Activated T-helper 1 cell treated with anti-CD3 and anti-CD28 coated beads, Interleukin-2, amount 50 U/mL, for 16 hours (primary cell): ENCODE measurements around the gene EFNA5.

Experiments used
- DNase-seq, 2 donors: peaks; one replicate each; pipeline ENCODE4 v3.0.0-alpha.2; 2020; ENCODE audit warnings: low read depth in 1 of 2, low spot score in 1 of 2

The EFNA5 gene

DNA sequence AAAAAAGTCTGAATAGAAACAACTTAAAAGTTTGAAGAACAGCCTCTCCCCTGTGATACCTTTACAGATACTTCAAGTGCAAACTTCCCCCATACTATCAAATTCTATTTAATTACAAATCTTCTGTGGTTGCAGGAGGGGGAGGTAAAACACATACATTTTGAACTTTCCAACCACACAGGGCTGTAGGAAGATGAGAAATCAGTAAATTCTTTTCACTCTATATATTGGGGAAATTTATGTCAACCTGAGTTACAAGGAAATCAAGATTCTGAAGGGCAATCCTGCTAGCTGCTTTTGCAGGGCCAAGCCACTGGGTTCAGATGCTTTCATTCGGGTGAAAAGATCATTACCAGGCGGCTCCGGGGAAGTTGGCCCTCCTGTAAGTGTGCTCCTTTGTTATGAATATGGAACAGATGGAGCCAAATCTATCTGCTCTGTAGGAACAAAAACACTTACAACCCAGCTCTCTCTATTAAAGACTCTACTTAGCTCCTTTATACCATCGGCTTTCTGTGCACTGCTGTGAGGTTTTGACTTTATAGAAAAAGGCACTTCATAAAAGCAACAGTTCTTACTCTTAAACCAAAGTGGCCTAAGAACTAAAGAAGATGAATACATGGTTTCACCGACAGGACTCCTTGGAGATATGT lies 269.1 kb downstream of the EFNA5 start:
- DNase-seq: no peak

DNA sequence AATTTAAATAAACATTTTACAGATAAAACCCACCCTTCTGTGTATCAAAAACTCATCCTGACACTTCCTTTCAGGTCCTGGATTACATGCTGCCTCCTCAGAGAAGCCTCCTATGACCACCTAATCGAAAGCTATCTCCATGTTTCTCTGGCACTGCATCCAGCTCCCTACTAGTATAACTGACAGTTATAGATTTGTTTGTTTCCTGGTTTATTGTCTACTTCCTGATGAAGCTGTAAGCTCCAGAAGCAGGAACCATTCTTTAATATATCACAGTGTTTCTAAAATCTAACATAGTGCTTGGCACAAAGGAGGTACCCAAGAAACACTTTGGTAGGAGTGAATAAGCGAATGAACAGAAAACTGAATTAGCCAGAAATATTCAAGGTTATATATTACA lies 270.4 kb downstream of the EFNA5 start:
- no peak for DNase-seq

DNA sequence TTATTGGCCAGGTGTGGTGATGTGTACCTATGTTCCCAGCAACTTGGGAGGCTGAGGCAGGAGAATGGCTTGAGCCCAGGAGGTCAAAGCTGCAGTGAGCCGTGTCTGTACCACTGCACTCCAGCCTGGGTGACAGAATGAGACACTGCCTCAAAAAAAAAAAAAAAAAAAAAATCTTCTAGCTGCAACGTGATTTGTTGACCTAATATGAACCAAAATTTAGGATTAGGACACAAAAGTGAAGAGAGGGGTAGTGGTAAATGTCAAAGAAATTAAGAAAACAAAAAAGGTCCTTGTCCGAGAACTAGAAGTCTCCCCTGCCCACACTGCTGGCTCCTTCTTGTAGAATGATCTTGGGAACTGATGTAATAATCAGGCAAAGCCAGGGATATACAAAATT lies 272.0 kb downstream of the EFNA5 start:
- no peak for DNase-seq

DNA sequence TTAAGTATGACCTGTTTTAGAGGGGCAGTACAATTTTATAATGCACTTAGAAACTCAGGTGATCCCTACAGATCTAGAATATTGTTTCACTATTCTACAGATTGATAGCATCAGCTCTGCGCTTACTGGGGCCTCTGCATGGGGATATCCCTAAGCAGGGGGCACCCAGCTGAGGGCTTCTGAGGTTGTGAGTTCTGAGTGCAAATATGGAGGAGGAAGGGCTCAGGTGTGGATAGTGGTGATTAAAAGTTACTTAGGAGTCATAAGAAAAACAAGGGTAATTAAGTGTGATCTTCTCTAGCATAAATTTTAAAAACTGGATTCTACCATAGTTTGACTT lies 274.4 kb downstream of the EFNA5 start:
- DNase-seq: no peak

DNA sequence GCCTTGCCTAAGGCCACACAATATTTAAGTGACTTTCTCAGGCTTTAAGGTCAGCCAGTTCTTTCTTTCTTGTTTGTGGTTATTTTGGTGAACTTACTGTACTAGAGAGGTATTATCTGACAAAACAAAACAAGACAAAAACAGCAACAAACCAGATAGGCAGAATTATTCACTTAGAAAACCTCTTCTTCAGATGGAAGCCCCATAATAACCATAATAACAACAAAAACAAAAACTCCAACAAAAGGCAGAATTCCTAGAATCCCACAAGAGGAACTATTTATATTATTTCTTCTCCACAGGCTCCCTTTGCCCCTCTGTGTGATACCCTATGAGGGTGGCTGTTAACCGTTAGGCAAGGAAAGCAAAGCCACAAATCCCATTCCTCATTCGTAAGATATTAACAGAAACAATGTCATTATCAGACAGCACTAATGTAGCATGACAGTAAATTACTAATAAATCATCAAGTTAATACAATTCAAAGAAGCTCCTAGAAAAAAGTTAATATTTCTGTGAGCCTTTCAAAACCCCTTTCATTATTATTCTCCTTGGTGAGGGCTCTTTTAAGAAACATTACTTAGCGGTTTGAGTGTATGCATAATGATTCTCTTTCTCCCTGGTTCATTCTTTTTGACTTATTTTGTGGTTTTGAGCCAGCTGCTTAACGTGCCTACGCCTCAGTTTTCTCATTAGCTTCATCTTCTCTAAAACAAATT lies 274.9 kb downstream of the EFNA5 start:
- no peak for DNase-seq

DNA sequence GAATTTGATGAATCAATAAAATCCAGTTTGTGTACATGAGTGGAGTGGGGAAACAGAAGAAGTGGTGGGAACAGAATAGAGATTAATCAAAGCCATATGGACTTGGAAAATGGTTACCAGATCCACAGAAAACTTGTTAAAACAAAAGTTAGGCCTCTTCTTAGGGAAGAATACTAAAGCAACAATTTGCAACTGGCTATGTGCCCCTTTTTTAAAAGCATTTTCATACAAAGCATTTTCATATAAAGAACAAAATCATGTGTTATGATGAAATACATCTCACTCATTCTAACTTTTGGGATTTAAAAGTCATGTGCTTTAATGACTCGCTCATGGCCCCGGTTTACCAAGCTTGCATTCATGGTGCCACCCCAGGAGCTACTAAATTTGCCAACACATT lies 276.9 kb downstream of the EFNA5 start:
- DNase-seq: no peak

DNA sequence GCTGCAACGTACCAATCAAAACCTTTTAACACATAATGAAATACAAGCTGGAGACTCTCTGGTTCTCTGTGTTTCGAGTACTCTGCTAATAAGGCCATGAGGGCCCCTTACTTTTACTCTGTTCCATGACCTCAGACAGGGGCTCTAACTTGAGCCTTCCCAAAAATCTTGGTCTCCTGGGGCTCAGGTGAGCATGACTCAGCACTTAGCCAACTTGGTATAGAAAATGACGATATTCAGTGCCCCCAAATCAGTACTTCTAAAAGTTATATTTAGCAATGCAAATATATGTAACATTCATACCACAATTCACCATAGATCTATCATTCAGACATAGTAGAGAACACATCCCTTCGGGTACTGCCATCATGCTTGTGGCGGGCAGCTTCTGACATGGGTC lies 278.9 kb downstream of the EFNA5 start:
- no peak for DNase-seq

DNA sequence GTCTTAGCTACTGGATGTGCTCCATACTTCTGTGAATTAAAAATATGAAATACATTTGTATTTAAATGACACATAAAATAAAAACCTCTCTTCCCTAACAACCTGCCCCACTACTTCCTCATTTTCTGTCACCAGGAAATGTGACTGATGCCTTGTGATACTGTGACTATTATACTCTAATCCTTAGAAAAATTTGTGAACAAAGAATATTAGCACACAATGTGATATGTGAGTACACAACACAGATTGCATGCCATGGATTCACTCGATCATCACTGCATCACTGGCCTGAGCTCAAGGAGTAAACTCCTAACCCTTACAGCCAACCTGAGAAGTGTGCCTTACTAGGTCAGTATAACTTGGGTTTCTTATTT lies 281.0 kb downstream of the EFNA5 start:
- DNase-seq: no peak

DNA sequence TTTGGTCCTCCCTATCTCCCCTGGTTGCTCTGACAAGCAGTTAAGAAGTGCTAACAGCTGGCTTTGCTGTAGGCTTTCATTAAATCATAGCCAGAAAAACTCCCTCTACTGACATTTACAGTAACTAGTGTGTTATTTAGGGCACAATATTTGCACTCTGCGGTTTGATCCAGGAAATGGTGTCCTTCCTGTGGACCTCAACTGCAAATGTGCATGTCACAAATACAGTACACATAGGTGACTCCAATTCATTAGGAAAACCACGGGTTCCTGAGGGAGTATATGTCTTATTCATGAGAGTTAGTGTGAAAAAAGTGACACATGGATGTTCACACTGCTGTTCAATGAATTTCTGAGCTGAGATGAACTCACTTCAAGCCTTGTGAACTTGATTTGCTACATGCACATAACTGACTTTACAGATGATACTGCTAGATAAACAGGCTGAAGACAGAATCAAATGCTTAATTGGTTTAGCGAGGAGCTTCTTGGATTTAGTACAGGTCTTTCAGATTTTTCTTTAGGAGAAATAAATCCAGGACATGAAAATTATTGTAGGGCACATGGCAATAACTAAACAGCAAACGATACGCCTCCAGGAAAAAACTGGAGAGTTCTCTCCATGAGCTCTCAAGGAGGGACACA lies 281.5 kb downstream of the EFNA5 start:
- no peak for DNase-seq

DNA sequence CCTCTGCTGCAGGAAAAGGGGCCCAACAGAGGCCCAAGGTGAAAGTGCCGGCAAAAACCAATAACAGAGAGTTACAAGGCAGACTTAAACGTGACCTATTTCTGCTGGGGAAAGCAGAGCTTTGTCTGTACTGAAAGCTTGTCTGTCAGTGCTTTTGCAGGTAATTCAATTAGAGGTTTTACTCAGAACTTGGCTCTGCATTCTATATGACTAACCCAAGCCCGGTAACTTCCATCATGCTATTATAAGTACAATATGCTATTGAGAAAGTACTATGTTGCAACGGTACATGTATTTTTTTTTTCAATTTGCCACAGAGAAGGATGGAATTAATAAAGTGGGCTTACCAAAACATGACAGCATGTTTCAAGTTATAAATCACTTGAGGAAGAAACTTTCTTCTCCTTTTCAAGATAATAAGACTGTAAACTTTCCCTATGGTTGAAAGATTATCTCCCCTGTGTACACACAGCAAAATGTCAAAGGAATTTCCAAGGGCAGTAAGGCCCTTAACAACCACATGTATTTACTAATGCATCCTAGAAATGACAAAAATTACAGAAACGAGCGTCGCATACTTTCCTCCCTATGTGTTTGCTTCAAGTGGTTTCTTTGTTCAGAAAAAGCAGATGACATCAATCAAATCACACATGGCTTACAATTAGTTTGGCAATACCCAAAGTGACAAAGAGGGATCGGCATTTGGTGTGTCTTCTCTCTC lies 282.4 kb downstream of the EFNA5 start:
- DNase-seq: no peak

DNA sequence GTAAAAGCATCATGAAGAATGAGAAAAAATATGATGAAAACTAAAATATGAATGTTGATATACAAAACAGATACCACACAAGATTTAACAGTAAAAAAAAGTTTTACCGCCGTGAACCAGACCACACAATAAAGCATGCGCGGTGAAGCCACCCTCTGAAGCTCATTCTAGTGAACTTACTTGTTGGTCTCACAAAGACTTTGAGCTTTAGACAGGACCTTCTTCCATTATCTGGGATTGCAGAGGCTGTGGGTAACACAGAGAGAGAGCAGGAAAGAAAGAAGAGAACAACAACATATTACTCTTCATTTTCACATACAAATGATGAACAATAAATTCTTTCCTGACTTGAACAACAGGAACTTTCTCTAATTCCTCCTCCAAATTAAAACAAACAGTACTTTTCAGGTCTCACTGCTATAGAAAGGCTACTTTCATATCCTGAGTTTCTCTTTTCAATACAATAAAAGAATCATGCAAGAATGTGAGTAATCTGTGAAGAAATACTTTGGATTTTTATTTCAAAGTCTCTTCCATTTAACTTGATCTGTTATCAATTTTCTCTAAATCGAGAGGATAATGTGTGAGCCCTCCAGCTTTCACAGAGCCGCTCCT lies 283.1 kb downstream of the EFNA5 start:
- DNase-seq: no peak

DNA sequence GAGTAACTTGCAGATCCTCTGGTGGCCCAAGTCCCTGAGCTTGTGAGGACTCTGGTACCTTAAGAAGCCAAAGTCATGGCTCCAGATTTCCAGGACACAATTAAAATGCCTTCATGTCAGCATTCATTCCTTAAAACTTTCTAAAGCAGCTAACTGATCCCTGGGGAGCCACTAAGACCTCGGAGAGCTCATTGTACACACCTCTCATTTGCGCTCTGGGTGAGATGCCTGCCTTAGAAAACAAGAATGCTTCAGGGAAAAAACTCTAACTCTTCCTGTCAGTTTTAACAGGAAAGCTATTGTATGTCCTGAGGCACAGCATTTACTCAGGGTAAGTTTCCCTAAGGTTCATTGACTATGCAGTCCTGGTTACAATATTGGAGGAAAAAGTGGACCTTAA lies 285.0 kb downstream of the EFNA5 start:
- DNase-seq: no peak

DNA sequence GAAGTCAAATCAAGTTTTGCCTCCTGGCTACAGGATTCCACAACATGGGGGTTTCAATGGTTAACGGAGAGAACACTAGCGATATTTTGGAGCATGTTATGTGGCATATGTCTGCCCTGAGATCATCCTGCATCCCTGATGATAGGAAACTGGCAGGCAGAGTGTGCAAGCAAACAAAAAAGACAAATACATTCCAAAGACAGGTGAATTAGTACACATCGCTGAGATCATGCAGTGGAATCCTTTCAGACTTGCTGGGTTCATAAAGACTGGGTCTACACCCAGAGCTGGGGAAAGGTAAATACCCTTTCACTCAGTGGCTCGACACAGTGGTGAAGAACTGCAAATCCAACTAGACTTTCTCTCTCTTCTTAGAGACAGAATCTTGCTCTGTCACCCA lies 286.5 kb downstream of the EFNA5 start:
- DNase-seq: no peak

DNA sequence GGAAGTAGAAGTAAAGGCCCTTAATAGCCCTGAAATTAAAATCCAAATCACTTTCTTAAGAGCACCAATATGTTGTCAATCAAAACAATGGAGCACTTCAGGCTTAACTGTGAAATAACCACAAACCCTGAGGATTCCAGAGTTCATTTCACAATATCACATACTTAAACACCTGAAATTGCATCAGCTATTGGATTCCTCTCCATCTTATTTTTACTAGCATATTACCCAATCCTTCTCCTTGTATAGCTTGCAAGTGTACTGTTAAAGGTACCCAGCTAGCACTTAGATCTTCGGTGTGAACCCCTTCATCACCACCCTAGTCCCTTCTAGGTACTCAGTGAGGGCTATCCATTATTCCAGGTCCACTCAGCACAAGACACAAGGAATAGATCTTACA lies 287.3 kb downstream of the EFNA5 start:
- no peak for DNase-seq

DNA sequence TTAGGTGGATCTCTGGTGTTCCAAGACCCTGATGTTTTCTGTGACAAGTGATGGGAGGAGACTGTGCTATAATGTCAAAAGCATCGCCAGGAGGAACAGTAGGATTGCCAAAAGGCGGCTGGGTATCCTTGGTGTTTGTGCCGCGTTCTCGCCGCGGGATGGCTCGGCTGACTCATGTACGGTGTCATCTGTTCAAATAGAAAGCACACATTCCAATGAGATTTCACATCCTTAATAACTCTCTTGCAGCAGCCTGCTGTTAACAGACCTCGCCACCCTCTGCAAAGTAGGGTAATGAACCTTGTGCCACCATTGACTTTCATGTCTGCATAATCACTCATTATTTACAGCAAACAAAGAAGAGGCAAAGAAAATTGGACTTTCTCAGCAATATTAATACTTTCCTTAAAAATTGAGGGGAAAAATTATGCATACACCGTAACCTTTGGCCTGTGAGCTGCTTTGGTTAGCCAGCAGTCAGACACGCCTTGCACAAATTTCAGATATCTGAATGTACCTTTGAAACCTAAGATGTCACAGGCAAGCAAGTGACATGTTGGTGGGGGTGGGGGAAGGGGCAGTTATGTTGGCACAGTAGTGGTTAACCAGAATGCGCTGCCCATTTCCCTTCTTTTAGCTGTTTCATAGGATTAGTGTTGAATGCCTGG lies 289.4 kb downstream of the EFNA5 start:
- DNase-seq: no peak

DNA sequence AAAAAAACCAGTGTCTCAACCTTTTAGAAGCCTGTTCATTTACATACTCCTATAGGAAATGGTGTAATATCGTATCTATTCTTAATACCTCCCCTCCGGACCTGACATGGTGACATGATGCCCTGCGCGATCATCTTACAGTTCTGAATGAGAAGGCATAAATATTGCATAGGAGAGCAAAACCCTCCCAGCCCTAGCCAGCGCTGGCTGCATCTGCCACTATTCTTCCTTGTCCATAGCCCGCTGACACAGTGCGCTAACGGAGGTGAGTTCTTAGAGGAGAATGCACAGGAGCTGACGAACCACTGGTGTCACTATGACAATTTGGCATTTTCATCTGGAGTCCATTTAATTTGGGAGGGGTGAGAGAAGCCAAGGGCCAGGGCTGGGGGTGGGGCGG lies 290.1 kb downstream of the EFNA5 start:
- no peak for DNase-seq

DNA sequence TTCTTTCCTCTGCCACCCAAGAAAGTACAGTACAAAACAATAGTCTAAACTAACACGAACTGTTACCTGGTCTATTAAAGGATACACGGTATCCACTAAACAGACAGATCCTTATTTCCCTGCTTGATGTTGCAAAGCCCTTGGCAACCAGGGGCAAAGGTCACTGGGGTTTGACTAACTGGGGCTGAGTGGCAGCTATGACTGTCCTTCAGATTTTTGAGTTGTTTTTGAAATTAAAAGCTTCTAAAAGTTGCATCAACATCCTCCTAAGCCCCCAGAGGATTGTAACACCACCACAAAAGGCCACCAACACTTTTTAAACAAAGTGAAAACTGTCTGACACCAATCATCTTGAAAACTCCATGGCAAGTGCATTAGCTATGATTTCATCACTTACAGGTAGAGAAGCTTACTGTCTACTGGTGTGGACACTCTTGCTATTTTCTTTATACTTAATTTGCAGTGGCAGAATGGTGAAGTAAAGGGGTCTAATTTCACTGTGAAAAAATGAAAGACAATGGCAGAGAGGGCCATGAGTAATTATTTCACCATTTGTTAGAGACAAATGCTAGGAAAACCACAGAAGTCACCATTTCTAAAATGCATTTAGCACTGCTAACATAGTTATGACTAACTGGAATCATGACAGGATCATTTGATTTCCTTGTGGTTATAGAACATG lies 292.4 kb downstream of the EFNA5 start:
- DNase-seq: no peak

DNA sequence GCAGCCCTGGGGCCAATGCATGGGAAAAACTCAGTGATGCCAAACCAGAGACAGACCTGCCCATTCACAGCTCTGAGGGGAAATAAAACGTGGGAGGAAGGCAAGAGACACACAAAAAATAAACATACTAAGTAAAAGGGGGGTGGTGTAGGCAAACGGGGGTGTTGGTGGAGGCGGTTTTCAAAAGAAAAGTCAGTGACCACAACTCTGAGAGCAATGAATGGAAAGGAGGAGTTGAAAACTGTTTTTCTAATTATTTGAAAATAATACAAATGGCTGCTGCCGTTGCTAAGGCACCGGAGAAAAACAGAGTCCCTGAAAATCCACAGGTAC lies 293.5 kb downstream of the EFNA5 start:
- no peak for DNase-seq

DNA sequence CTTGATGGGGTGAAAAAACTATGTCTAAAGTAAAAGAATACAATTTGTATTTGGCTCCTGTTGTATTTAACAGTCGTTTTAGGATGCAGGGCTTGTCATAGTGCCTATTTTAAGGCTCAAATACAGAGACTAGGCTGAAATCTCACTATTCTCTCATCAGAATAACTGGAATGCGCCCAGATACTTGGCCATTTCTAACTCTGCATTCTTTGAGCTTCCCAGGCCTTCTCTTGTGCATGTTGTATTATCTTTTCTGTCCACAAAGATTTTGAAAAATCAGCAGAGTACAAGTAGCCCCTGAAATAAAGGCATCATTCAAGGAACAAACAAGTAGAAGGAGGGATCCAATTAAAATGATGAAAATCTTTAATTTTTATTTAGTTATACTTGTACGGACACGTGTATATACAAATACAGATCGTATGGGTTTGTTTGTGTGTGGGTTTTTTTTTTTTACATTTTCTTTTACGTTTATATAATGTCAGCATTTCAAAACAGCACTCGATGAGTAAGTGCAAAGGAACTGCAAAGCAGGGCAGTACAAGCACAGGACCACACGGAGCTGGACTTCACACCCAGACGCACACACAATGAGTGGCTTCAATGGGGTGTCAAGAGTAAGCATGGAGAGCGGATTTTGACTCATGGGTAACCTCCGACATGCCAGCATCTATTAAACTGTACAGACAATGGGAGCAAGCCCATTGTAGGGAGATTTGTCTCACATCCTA lies 294.0 kb downstream of the EFNA5 start:
- DNase-seq: no peak
